ENCODE data around the gene SLC2A8.

The SLC2A8 gene

DNA sequence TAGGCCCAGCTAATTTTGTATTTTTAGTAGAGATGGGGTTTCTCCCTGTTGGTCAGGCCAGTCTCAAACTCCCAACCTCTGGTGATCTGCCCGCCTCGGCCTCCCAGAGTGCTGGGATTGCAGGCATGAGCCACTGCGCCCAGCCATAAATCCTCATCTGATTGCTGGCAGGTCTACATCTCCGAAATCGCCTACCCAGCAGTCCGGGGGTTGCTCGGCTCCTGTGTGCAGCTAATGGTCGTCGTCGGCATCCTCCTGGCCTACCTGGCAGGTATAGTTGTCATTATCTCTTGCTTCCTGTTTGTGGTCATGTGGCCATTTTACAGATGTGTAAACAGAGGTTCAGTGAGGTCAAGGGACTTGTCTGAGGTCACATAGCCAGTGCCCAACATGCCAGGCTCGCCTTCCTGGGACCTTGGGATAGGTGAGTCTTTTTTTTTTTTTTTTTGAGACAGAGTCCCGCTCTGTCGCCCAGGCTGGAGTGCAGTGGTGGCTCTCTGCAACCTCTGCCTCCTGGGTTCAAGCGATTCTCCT lies 2.8 kb downstream of the SLC2A8 start:
- no peaks in the 10 kb centered on the region for H3K36me3 Mint-ChIP-seq (ENCODE audit: low read depth)
- TF ChIP-seq CTCF (IDR thresholded peaks at IDR 0.05), result no peak
- peak overlapping the region; percentile 8 for H3K4me3 Mint-ChIP-seq
- peaks cover 20% of the 10 kb centered on the region for H3K4me1 Mint-ChIP-seq
- peaks cover 21% of the 10 kb centered on the region for H3K27me3 Mint-ChIP-seq (ENCODE audit: low read depth, poor library complexity)
- no peaks in the 10 kb centered on the region for H3K9me3 Mint-ChIP-seq
- no peak for DNase-seq
- H3K27ac Mint-ChIP-seq, result no peak overlapping the region

- no peak for DNase-seq
- no peaks in the 10 kb centered on the region for H3K36me3 Mint-ChIP-seq (ENCODE audit: low read depth)
Measured at GRCh38 chr9:127402401-127403090, 5.6 kb downstream of the SLC2A8 start.

DNA sequence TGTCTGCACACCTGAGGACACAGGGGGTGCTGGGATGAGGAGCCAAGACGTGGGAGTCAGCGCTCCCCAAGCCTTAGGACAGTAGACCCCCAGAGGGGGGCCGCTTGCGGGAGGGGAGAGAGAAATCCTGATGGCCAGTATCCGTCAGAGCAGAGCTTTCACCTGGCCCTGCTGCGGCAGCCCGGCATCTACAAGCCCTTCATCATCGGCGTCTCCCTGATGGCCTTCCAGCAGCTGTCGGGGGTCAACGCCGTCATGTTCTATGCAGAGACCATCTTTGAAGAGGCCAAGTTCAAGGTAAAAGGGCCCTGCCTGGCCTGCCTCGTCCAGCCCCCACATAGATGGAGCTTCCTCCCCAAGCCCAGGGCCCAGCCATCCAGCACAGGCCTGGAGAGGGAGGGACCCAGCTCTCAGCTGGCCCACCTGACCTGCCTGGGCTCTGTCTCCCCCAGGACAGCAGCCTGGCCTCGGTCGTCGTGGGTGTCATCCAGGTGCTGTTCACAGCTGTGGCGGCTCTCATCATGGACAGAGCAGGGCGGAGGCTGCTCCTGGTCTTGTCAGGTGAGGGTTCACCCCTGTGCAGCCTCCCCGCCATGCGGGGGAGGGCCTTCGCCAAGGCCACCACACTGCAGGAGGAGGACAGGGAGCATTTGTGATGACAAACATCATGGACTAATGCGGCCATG lies 6.7 kb downstream of the SLC2A8 start:
- H3K9me3 Mint-ChIP-seq, result no peaks in the 10 kb centered on the region
- TF ChIP-seq CTCF (IDR thresholded peaks at IDR 0.05), result no peak
- no peak for DNase-seq
- H3K4me1 Mint-ChIP-seq, result peaks cover under 1% of the 10 kb centered on the region
- H3K4me3 Mint-ChIP-seq, result no peak overlapping the region
- peaks cover 4% of the 10 kb centered on the region for H3K27me3 Mint-ChIP-seq (ENCODE audit: low read depth, poor library complexity)
- no peak overlapping the region for H3K27ac Mint-ChIP-seq
- no peaks in the 10 kb centered on the region for H3K36me3 Mint-ChIP-seq (ENCODE audit: low read depth)

More at GRCh38 chr9:127402401-127403090, 5.6 kb downstream of the SLC2A8 start:
- Mint-ChIP-seq H3K4me3 (no peak overlapping the region), H3K4me1 (peaks cover 8% of the 10 kb centered on the region), H3K27ac (no peak overlapping the region), H3K9me3 (no peaks in the 10 kb centered on the region), H3K27me3 (ENCODE audit: low read depth, poor library complexity) (peaks cover 4% of the 10 kb centered on the region)
- TF ChIP-seq CTCF (IDR thresholded peaks at IDR 0.05), result no peak

DNA sequence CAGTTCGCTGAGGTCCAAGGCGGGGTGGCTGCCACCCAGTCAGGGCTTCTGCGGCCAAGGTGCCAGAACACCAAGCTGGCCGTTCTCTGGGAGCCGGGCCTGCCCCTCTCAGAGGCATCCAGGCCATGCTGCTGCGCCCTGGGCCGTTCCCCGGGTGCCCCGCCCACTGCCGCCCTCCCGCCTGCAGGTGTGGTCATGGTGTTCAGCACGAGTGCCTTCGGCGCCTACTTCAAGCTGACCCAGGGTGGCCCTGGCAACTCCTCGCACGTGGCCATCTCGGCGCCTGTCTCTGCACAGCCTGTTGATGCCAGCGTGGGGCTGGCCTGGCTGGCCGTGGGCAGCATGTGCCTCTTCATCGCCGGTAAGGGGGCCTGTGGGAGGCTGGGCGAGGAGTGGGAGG lies 7.7 kb downstream of the SLC2A8 start:
- H3K27ac Mint-ChIP-seq, result no peak overlapping the region
- H3K9me3 Mint-ChIP-seq, result no peaks in the 10 kb centered on the region
- peaks cover 4% of the 10 kb centered on the region for H3K27me3 Mint-ChIP-seq (ENCODE audit: low read depth, poor library complexity)
- H3K36me3 Mint-ChIP-seq (ENCODE audit: low read depth), result no peaks in the 10 kb centered on the region
- no peak for DNase-seq
- no peaks in the 10 kb centered on the region for H3K4me1 Mint-ChIP-seq
- TF ChIP-seq CTCF (IDR thresholded peaks at IDR 0.05), result no peak
- no peak overlapping the region for H3K4me3 Mint-ChIP-seq

GRCh38 chr9:127405344-127406125 lies 8.6 kb downstream of the SLC2A8 start:
- Mint-ChIP-seq H3K27me3 (ENCODE audit: low read depth, poor library complexity) (peaks cover 4% of the 10 kb centered on the region), H3K36me3 (ENCODE audit: low read depth) (no peaks in the 10 kb centered on the region), H3K4me3 (no peak overlapping the region), H3K27ac (peak overlapping the region; percentile 22), H3K9me3 (no peaks in the 10 kb centered on the region), H3K4me1 (no peaks in the 10 kb centered on the region)
- no peak for TF ChIP-seq CTCF (IDR thresholded peaks at IDR 0.05)
- DNase-seq, result no peak

All from nephron progenitor cell (in vitro differentiated cells).